B cell (primary cell): ENCODE data around the gene HAND2. TPM values are rescaled to one million over a fixed set of nuclear protein-coding genes. Genes with fewer than 3 reads are reported as not detected.

Source experiments
- ATAC-seq: fragments of 200-7000 bp; cut with Tn5 transposase; one replicate; pipeline ENCODE4 v1.10.0; 2021; ENCODE audit warnings: low read depth, mild to moderate bottlenecking, moderate number of reproducible peaks, moderate library complexity
- CTCF ChIA-PET: fragments of 350-600 bp; sonication (Branson Sonifier 250); formaldehyde crosslinking; loops from one replicate; lab custom pipeline; 2021; ENCODE audit warnings: antibody characterized with exemption, inconsistent platforms; lab: Charles Lee
- POLR2A ChIA-PET: fragments of 350-600 bp; sonication (Branson Sonifier 250); formaldehyde crosslinking; loops from one replicate; lab custom pipeline; 2021; ENCODE audit warnings: antibody characterized with exemption; lab: Charles Lee
- DNase-seq: peaks from one replicate; pipeline ENCODE4 v3.0.0; 2013
- H2AFZ ChIP-seq: 2 replicates; pipeline ENCODE4 v1.6.1; 2012; ENCODE audit warnings: mild to moderate bottlenecking, low read depth, low read length; ENCODE audit not compliant: insufficient read depth, poor library complexity, severe bottlenecking
- H3K27ac ChIP-seq, 2 donors: 1 replicate in 1 of 2; 2 replicates in 1 of 2; pipeline ENCODE4 v1.5.1; 2012 to 2013; ENCODE audit warnings: low read length in 2 of 2, mild to moderate bottlenecking in 2 of 2, moderate library complexity in 1 of 2
- H3K27me3 ChIP-seq, 4 experiments: fragments of 200-600 bp in 1 of 4; sonication (generic) in 1 of 4; replicated peaks in 1 of 4; 1 replicate in 2 of 4; 2 replicates in 2 of 4; pipeline versions ENCODE4 v1.6.1 to v1.7.0; 2013 to 2016; ENCODE audit warnings: low read length in 3 of 4, mild to moderate bottlenecking in 2 of 4, mixed read lengths in 1 of 4, moderate library complexity in 1 of 4; ENCODE audit not compliant: insufficient read depth in 4 of 4, control insufficient read depth in 3 of 4; ENCODE audit errors: control extremely low read depth in 1 of 4
- H3K36me3 ChIP-seq, 2 experiments: replicated peaks in 1 of 2; 1 replicate in 1 of 2; 2 replicates in 1 of 2; pipeline versions ENCODE4 v1.6.1 to v1.7.1; 2013; ENCODE audit warnings: low read length in 1 of 2; ENCODE audit not compliant: insufficient read depth in 2 of 2, control insufficient read depth in 1 of 2; ENCODE audit errors: control extremely low read depth in 1 of 2, extremely low read depth in 1 of 2
- H3K4me1 ChIP-seq, 2 donors: fragments of 200-600 bp in 1 of 2; sonication (generic) in 1 of 2; 1 replicate in 1 of 2; 2 replicates in 1 of 2; pipeline versions ENCODE4 v1.5.1 to v1.6.1; 2013 to 2017; ENCODE audit warnings: low read length in 2 of 2; ENCODE audit not compliant: control insufficient read depth in 2 of 2, insufficient read depth in 2 of 2
- H3K4me2 ChIP-seq: replicated peaks from 2 replicates; pipeline ENCODE3; 2012; ENCODE audit warnings: mild to moderate bottlenecking, low read depth, low read length; ENCODE audit not compliant: poor library complexity, severe bottlenecking
- H3K4me3 ChIP-seq, 5 experiments: fragments of 200-600 bp in 1 of 5; sonication (generic) in 1 of 5; 1 replicate in 3 of 5; 2 replicates in 2 of 5; pipeline versions ENCODE4 v1.5.1 to v1.7.0; 2011 to 2016; ENCODE audit warnings: low read length in 4 of 5, mild to moderate bottlenecking in 4 of 5, low read depth in 2 of 5, control low read depth in 1 of 5, moderate library complexity in 1 of 5; ENCODE audit not compliant: insufficient read depth in 1 of 5; ENCODE audit errors: control extremely low read depth in 1 of 5, extremely low read depth in 1 of 5
- H3K79me2 ChIP-seq: fragments of 200-600 bp; sonication (generic); one replicate; pipeline ENCODE4 v1.6.0; 2016; ENCODE audit warnings: low read length; ENCODE audit not compliant: control insufficient read depth, insufficient read depth
- H3K9ac ChIP-seq: fragments of 200-600 bp; sonication (generic); 2 replicates; pipeline ENCODE4 v1.6.1; 2017; ENCODE audit warnings: mild to moderate bottlenecking, low read length, moderate library complexity
- H3K9me3 ChIP-seq, 3 donors: one replicate each; pipeline versions ENCODE4 v1.6.1 to v1.7.1; 2013; ENCODE audit warnings: low read length in 2 of 3; ENCODE audit not compliant: control insufficient read depth in 2 of 3, insufficient read depth in 1 of 3; ENCODE audit errors: control extremely low read depth in 1 of 3
- H4K20me1 ChIP-seq: 2 replicates; pipeline ENCODE4 v1.6.0; 2012; ENCODE audit warnings: mild to moderate bottlenecking, low read length; ENCODE audit not compliant: insufficient read depth, control insufficient read depth, poor library complexity, severe bottlenecking
- H3K27ac Mint-ChIP-seq: one replicate; pipeline ENCODE4 v1.8.0; 2021; ENCODE audit warnings: mixed read lengths
- H3K27me3 Mint-ChIP-seq: one replicate; pipeline ENCODE4 v1.8.0; 2021; ENCODE audit warnings: mixed read lengths
- H3K4me1 Mint-ChIP-seq: one replicate; pipeline ENCODE4 v1.8.0; 2021; ENCODE audit warnings: mixed read lengths
- H3K4me3 Mint-ChIP-seq: one replicate; pipeline ENCODE4 v1.8.0; 2021; ENCODE audit warnings: mixed read lengths
- H3K9me3 Mint-ChIP-seq: one replicate; pipeline ENCODE4 v1.8.0; 2022; ENCODE audit warnings: mixed read lengths; ENCODE audit not compliant: insufficient read depth
- CTCF ChIP-seq: fragments of 200-600 bp; IDR thresholded peaks from one replicate; pipeline ENCODE4 v1.8.0; 2022; ENCODE audit warnings: antibody characterized with exemption, mild to moderate bottlenecking
- EZH2 ChIP-seq: IDR thresholded peaks from 2 replicates; pipeline ENCODE4 v1.6.1; 2012; ENCODE audit warnings: borderline replicate concordance, low read depth, mild to moderate bottlenecking, moderate library complexity, low read length; ENCODE audit not compliant: insufficient read depth, poor library complexity, severe bottlenecking
- WGBS: methylation state at CpG from one replicate; pipeline ENCODE4 v1.1.5; 2013; ENCODE audit warnings: missing lambda C conversion rate; ENCODE audit not compliant: insufficient coverage; 5-methylcytosine and 5-hydroxymethylcytosine counted together
- intact Hi-C: fragments of 100-400 bp; cut with micrococcal nuclease; formaldehyde crosslinking; loops from one replicate; pipeline ENCODE4 v1.10.0; 2022
- polyA plus RNA-seq: library from polyadenylated mRNA; depleted of rRNA; stranded (reverse); fragments of >200 nt; gene quantifications from 2 replicates; pipeline ENCODE4 v1.2.3, GENCODE V29; 2012
- total RNA-seq, 2 donors: library from RNA; stranded (reverse); fragments of 120-200 nt in 1 of 2; gene quantifications; 1 replicate in 1 of 2; 2 replicates in 1 of 2; pipeline versions ENCODE4 v1.2.3 to v1.2.4, GENCODE V29; 2013 to 2022

Gene HAND2
- total and polyA plus RNA-seq, 2 donors (not counting 1 experiment from before 2014, with no cell fraction given): not detected

GRCh38 chr4:173528378-173529321, 1.4 kb downstream of the HAND2 start:
- ChIA-PET POLR2A (interaction anchor here (0.5 kb wide), 1 partner anchor 108 kb away, joined by 4 read pairs; no protein-coding TSS in a partner anchor), CTCF (no interaction called here)
- TF ChIP-seq EZH2 (no peak), CTCF (no peak)
- Mint-ChIP-seq H3K4me3 (peak overlapping the region; percentile 39), H3K27me3 (peaks cover 76% of the 10 kb centered on the region), H3K27ac (peak overlapping the region; percentile 81), H3K4me1 (peaks cover 14% of the 10 kb centered on the region), H3K9me3 (peaks cover 5% of the 10 kb centered on the region)
- Histone ChIP-seq H3K4me1 (peaks cover 8 to 26% of the 10 kb centered on the region in 2 donors), H3K79me2 (no peaks in the 10 kb centered on the region), H4K20me1 (no peaks in the 10 kb centered on the region), H3K36me3 (no peaks in the 10 kb centered on the region), H3K4me3 (no peak overlapping the region), H3K4me2 (no peak overlapping the region), H3K27me3 (peaks cover 0 to 94% (median 77%) of the 10 kb centered on the region in 4 experiments), H3K27ac (no peak overlapping the region), H3K9me3 (peaks cover 0 to 86% (median 19%) of the 10 kb centered on the region in 3 donors), H3K9ac (no peak overlapping the region), H2AFZ (no peak overlapping the region)
- DNase-seq: peak; percentile 36
- no peak for ATAC-seq
- 11% methylated on average over 69 of the region's 75 CpGs for WGBS
- intact Hi-C loops: no loop called here
